Ramos (cell line): ENCODE measurements around the gene IMMP2L.
"Not testable (repeated sequence)": the region's sequence is repeated elsewhere in the genome, so short reads cannot be mapped to it uniquely, and the experiment has no call there.

Source experiments
- in situ Hi-C: fragments of 300-500 bp; cut with MboI; formaldehyde crosslinking; loops from one replicate; pipeline ENCODE4 v1.14.3; 2022; ENCODE audit warnings: low sequenced_read_pairs; ENCODE audit not compliant: unreplicated experiment

IMMP2L gene

DNA sequence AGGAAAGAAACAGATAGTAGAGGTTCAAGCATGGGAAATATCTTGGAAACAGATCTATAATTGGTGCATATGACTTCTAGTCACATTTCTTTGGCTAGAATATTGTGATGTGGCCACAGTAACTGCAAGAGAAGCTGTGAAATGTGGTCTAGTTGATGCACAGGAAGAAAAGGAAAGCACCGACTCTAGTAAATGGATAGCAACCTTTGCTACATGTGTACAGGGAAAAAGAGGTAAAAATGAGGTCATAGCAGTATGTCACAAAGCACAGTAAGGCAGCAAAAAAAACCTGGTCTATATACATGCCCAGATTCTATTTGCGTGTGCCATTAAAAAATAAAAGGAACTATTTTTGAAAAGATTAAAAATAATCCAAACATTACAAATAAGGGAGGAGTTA lies 573.9 kb downstream of the IMMP2L start:
- in situ Hi-C loops = no loop called here

DNA sequence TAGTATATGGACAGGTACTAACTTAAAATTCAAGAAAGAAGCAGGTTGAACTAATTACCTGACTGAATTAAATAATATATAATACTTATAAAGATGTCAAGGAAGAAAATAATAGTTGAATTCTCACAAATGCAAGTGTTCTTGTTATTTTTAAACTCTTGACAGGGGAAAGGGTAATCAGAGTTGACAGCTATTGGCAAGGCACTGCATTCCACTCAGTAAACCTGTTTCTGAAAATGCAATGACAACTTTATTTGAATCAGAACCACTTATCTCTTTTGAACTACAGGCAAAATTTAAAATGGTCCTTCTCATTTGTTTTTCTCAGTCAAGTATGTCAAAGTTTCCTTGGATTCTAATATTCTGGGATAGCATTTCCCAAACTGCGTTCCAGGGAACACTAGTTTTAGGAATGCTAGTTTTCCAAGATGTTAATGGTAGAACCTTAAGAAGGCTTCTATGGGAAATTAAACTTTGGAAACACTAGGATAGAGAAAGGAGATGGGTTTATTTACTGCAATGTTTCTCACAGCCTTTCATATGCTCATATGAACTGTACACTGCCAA lies 575.1 kb downstream of the IMMP2L start:
- in situ Hi-C loops = no loop called here

DNA sequence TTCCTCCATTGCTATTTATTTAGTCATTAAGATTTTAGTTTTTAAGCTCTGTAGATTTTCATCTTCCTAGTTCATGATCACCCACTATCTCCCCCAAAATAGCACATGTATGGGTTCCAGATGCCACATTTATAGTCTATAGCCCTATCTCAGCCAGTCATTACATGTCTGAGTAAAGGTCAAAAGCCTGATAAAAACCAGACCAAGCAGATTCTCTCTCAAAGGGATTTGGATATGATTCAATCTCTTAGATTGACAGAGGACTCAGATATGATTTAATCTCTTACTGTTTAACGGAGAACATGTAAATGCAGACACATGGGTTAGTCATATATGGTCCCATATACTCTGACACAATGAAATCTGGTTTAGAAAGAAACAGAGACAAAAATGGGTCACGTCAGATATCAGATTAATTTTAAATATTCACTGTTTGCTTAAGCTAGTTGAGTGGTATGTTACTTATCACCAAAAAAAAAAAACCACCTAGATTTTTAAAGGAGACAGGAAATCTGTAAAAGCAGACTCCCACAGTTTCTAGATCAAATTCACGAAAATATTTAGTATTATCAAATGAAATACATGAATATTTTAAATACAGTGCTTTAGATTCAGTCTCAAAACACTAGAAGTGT lies 578.4 kb downstream of the IMMP2L start:
- in situ Hi-C loops = no loop called here

DNA sequence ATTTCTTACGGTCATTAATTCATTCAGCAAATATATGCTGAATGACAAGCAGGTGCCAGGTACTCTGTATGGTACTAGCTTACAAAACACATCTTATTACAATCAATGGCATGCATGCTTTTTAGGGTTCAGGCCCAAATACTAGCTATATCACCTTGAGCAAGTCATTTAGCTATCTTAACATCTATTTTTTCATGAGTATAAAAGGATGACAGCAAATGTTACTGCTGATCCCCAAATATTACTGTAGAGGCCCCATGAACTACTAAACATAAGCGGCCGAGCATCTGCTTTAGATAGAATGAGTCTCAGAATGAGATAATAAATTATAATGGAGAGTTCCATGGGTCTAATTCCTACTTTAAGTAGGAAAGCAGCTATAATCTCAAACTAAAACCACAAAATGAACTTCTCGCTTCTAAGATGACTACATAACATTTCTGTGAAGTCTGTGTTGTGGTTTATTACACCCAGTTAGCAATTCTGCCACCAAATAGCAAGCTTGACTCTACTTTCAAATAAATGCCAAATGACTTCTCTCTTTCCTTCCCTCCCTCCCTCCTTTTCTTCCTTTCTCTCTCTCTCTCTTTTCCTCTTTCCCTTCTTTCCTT lies 585.1 kb downstream of the IMMP2L start:
- in situ Hi-C loops = no loop called here

DNA sequence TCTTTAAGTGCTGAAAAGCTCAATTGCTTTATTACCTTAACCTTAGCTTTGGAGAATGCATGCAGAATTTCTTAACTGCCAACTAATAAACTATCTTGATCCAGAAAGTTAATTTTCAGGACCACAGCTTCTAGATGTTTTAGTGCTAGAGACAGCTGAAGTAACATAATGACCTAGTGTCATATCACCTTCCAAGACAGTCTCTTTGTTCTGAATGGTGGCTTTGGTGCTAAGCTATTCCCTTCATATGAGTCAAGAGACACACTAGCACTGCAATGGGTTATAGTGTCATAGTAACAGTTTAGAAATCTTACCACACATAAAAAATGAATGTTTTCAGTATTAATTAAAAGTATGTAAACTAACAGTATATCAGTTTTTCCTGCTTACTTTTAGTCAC lies 586.8 kb downstream of the IMMP2L start:
- in situ Hi-C loops = no loop called here

GRCh38 chr7:110974441-110974840 lies 587.9 kb downstream of the IMMP2L start:
- in situ Hi-C loops = no loop called here

DNA sequence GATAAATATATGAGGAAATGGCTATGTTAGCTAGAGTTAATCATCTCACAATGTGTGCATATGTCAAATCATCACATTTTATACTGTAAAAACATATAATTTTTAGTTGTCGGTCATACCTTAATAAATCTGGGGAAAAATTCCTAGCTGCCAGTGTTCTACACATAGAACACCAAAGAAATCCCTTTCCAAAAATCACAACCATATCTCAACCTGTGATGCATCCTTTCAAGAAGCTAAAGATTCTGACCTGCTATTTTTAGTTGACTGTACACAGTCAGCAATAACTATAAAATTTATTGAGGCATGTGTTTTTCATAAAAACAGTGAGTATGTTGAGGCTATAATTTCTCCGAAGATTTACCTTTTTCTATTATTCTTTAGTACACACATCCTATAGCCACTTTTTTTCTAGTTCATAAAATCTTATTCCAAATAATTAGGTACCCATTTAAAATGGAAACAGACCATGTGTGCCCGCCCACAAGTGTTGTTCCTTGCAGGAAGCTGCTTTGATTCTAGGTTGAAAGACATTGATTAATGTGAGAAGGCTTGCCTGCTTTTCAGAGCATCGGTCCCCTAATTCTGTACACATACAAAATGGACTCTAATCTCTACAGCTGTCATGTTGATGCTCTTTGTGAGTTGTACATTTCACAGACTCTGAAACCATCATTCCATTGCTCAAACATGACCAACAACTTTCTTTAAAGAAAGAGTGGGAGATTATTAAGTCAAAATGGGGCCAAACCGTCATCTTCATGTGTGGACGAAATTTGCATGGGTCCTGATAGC lies 588.9 kb downstream of the IMMP2L start:
- in situ Hi-C loops = no loop called here

- in situ Hi-C loops = no loop called here
Observed at GRCh38 chr7:110964775-110965174, 597.5 kb downstream of the IMMP2L start.

DNA sequence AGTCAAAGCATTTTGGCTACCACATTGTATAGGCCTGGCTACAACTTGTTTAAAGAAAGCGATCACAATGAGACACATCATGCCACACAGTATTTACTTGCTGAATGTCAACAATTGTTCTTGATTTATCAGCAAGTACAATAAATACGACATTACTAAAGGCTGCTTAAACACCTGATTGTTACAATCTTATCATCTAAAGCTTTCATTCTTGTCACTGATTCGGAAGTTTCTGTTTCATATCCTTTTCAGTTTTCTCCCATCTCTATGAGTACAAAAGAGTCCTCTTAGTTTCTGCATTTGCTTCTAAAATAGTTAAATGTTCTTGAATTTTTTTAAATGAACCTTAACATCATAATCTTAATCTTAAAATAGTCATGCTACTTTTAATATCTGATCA lies 599.5 kb downstream of the IMMP2L start:
- in situ Hi-C loops = no loop called here

DNA sequence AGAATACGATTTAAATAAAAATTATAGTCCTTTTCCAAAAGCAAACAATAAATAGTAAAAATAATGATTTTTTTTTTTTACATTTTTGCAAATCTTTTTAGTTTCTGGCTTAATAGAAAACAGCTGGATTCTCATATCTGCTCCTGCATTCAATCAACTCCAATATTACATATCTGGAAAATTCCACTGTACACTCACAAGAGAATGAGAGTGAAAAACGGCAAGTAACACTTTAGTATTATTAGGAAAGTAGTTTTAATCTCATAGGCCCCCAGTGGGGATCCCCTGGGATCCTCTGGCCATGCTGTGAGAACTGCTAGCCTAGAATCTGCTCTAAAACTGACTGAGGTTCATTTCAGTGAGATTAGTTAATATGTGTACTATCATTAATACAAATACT lies 599.9 kb downstream of the IMMP2L start:
- in situ Hi-C loops = no loop called here

GRCh38 chr7:110960811-110961210 lies 601.5 kb downstream of the IMMP2L start:
- in situ Hi-C loops = no loop called here

GRCh38 chr7:110948280-110948679 lies 614.0 kb downstream of the IMMP2L start:
- in situ Hi-C loops = no loop called here

- in situ Hi-C loops = no loop called here
Observed at GRCh38 chr7:110947408-110947807, 614.9 kb downstream of the IMMP2L start.

DNA sequence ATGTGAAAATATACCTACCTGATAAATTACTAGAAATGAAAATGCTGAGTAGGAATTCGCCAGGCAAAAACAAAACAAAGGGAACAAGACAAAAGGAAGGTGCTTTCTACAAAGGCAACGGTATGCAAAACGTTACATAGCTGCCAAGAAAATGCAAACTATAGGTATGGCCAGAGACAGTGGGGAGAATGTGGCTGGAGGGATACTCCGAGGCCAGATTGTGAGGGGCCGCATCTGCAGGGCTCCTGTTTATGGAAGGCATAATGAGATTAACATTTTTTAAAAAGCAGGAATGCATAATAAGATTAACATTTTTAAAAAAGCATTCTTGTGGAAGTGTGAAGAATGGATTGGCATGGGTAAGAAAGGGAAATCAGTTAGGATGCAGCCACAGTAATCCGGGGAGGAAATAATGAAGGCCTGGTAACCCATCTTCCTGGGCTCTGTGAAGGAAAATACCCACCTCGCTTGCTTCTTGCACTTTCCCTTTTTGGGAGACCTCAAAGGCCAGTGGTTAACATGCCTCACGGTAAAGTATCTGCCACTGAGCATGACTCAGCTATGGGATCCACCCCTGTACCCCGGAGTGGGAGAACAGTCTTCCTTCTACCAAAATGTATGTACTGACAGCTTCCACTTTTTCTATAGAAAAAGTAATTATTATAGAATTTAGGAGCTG lies 617.2 kb downstream of the IMMP2L start:
- in situ Hi-C loops = no loop called here

DNA sequence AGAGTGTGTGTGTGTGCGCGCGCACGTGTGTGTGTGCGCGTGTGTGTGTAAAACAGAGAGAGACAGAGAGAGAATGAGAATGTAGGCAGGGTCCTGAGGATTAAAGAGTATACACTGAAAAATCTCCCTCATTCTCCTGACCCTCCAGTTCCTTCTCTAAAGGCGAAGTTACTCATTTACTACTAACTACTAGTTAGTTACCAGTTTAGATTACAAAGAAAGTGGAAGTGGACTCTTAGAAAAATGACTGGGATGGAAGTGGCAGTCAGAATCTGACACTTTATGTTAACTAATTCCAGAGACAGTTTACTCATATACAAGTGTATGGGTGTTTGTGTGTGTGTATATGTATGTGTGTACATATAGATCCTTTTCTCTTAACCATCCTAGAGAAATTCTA lies 617.8 kb downstream of the IMMP2L start:
- in situ Hi-C loops = no loop called here

- in situ Hi-C loops = no loop called here
Observed at GRCh38 chr7:110943701-110944345, 618.5 kb downstream of the IMMP2L start.

DNA sequence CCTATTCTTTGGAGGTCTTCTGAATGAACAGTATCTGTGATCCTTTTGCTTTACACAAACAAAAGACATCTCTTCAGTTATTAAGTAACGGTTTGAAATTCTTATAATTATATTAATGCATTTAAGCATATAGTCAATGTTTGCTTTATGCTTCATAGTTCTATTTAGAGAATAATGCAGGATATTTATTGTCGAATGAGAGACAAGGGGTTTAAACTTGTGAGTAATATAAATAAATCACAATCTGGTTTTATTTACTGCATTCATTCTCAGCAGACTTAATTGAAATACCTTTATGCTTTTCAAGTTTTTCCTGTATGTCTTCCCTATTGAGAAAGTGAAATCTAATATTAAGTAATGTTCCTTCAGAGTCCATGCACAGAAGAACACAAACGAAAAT lies 620.9 kb downstream of the IMMP2L start:
- in situ Hi-C loops = no loop called here

DNA sequence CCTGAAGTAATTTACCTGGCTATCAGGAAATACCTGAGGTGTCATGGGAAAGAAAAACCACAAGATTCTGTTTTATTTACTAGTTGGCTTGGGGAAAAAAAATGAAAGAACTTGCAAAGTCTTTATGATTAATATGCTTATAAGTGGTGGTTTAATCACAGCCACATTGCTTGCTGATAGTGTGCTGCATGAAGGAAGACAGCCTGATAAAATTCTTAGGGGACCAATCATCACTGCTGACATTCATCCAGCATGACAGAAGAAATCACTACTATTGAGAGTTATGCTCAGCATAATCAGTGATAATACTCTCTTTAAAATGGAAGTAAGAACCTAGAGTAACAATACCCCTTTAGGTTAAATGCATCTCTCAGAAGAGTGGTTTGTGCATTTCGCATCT lies 621.5 kb downstream of the IMMP2L start:
- in situ Hi-C loops = no loop called here

GRCh38 chr7:110938165-110938564 lies 624.1 kb downstream of the IMMP2L start:
- in situ Hi-C loops = no loop called here

DNA sequence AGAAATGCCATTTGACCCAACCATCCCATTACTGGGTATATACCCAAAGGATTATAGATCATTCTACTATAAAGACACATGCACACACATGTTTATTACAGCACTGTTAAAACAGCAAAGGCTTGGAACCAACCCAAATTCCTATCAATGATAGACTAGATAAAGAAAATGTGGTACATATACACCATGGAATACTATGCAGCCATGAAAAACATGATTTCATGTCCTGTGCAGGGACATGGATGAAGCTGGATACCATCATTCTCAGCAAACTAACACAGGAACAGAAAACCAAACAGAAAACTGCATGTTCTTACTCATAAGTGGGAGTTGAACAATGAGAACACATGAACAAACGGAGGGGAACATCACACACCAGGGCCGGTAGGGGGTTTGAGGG lies 625.6 kb downstream of the IMMP2L start:
- in situ Hi-C loops = not testable (repeated sequence)
